ENCODE measurements around the gene LDB2.
"Not testable (repeated sequence)": the region's sequence is repeated elsewhere in the genome, so short reads cannot be mapped to it uniquely, and the experiment has no call there.

Gene LDB2

GRCh38 chr4:16646459-16646858, 252.0 kb downstream of the LDB2 start:
- DNase-seq (ENCODE audit: low spot score): no peak

- no peak for DNase-seq (ENCODE audit: low spot score)
Observed at GRCh38 chr4:16643893-16644292, 254.6 kb downstream of the LDB2 start.

- peak; percentile 40 for DNase-seq (ENCODE audit: low spot score)
Observed at GRCh38 chr4:16642897-16643296, 255.5 kb downstream of the LDB2 start.

- no peak for DNase-seq (ENCODE audit: low spot score)
Observed at GRCh38 chr4:16641971-16642370, 256.5 kb downstream of the LDB2 start.

GRCh38 chr4:16636912-16637630, 261.4 kb downstream of the LDB2 start:
- DNase-seq (ENCODE audit: low spot score): peak; percentile 78

GRCh38 chr4:16636304-16636703, 262.1 kb downstream of the LDB2 start:
- DNase-seq (ENCODE audit: low spot score): no peak

GRCh38 chr4:16629274-16629673, 269.2 kb downstream of the LDB2 start:
- not testable (repeated sequence) for DNase-seq (ENCODE audit: low spot score)

GRCh38 chr4:16628835-16629234, 269.6 kb downstream of the LDB2 start:
- not testable (repeated sequence) for DNase-seq (ENCODE audit: low spot score)

GRCh38 chr4:16627999-16628398, 270.4 kb downstream of the LDB2 start:
- no peak for DNase-seq (ENCODE audit: low spot score)

GRCh38 chr4:16626945-16627344, 271.5 kb downstream of the LDB2 start:
- DNase-seq (ENCODE audit: low spot score): no peak

- DNase-seq (ENCODE audit: low spot score): no peak
Observed at GRCh38 chr4:16622826-16623225, 275.6 kb downstream of the LDB2 start.

- DNase-seq (ENCODE audit: low spot score): no peak
Observed at GRCh38 chr4:16617435-16617834, 281.0 kb downstream of the LDB2 start.

GRCh38 chr4:16617011-16617410, 281.4 kb downstream of the LDB2 start:
- no peak for DNase-seq (ENCODE audit: low spot score)

GRCh38 chr4:16609170-16609758, 289.2 kb downstream of the LDB2 start:
- no peak for DNase-seq (ENCODE audit: low spot score)

- DNase-seq (ENCODE audit: low spot score): no peak
Observed at GRCh38 chr4:16608611-16609125, 289.8 kb downstream of the LDB2 start.

- no peak for DNase-seq (ENCODE audit: low spot score)
Observed at GRCh38 chr4:16608123-16608522, 290.3 kb downstream of the LDB2 start.

- DNase-seq (ENCODE audit: low spot score): no peak
Observed at GRCh38 chr4:16607241-16608066, 291.0 kb downstream of the LDB2 start.

- no peak for DNase-seq (ENCODE audit: low spot score)
Observed at GRCh38 chr4:16606691-16607090, 291.8 kb downstream of the LDB2 start.

GRCh38 chr4:16603178-16603577, 295.3 kb downstream of the LDB2 start:
- DNase-seq (ENCODE audit: low spot score): no peak

- DNase-seq (ENCODE audit: low spot score): no peak
Observed at GRCh38 chr4:16598597-16599206, 299.7 kb downstream of the LDB2 start.

- DNase-seq (ENCODE audit: low spot score): no peak
Observed at GRCh38 chr4:16597845-16598596, 300.4 kb downstream of the LDB2 start.

- DNase-seq (ENCODE audit: low spot score): no peak
Observed at GRCh38 chr4:16597443-16597842, 301.0 kb downstream of the LDB2 start.

Measured in SW480 (cell line).